HCT116 (cell line): ENCODE results near the gene THAP10. TPM values are rescaled to one million over a fixed set of nuclear protein-coding genes. Genes with fewer than 3 reads are reported as not detected.
A peak's percentile ranks its signal among the peaks of the same experiment; 100 is the strongest.

Source experiments
- ATAC-seq: fragments of 200-7000 bp; cut with Tn5 transposase; 2 replicates; pipeline ENCODE4 v1.9.1; 2020; ENCODE audit warnings: mild to moderate bottlenecking, moderate library complexity
- BruUV-seq: library from RNA; stranded (reverse); fragments of 400-500 nt; replicated peaks from 2 replicates; lab custom pipeline; 2021; lab: Mats Ljungman, UMichigan
- CTCF ChIA-PET: fragments of 300-600 bp; sonication (Branson Sonifier 250); formaldehyde crosslinking; loops from one replicate; lab custom pipeline; 2021; ENCODE audit warnings: antibody characterized with exemption; lab: Charles Lee
- POLR2A ChIA-PET: fragments of 300-600, 350-600 bp; sonication (Branson Sonifier 250); formaldehyde crosslinking; loops from one replicate; lab custom pipeline; 2021; ENCODE audit warnings: antibody characterized with exemption; lab: Charles Lee
- RAD21 ChIA-PET, 2 experiments: fragments of 300-600 bp; sonication (Branson Sonifier 250); formaldehyde crosslinking; loops; one replicate each; lab custom pipeline; 2023; ENCODE audit warnings: low total read pairs in 2 of 2; ENCODE audit not compliant: uncharacterized antibody in 2 of 2, unreplicated experiment in 2 of 2, low non-redundant PET in 1 of 2; lab: Charles Lee
- DNase-seq: peaks from one replicate; pipeline ENCODE4 v3.0.0-alpha.2; 2010; ENCODE audit warnings: low read depth, low spot score
- H2AFZ ChIP-seq: fragments of 200-600 bp; shearing (Covaris generic), sonication (generic); 2 replicates; pipeline ENCODE4 v1.6.1; 2017; ENCODE audit warnings: low read depth, mixed run types, mixed read lengths, antibody characterized with exemption, low read length; ENCODE audit not compliant: poor library complexity, severe bottlenecking
- H3K27ac ChIP-seq: 2 replicates; pipeline ENCODE4 v1.5.1; 2012; ENCODE audit warnings: low read depth, low read length
- H3K27me3 ChIP-seq: fragments of 200-600 bp; sonication (generic); 2 replicates; pipeline ENCODE4 v1.6.1; 2016; ENCODE audit warnings: mixed run types, low read length, mixed read lengths; ENCODE audit not compliant: insufficient read depth
- H3K36me3 ChIP-seq, 2 experiments: fragments of 200-500 bp in 1 of 2; fragments of 200-600 bp in 1 of 2; sonication (Bioruptor generic) in 1 of 2; sonication (generic) in 1 of 2; 2 replicates each; pipeline versions ENCODE4 v1.5.1 to v1.6.1; 2014 to 2016; ENCODE audit warnings: low read length in 2 of 2, inconsistent platforms in 1 of 2, mixed read lengths in 1 of 2, mixed run types in 1 of 2; ENCODE audit not compliant: insufficient read depth in 2 of 2, control insufficient read depth in 1 of 2
- H3K4me1 ChIP-seq, 2 experiments: fragments of 200-600 bp in 1 of 2; sonication (generic) in 1 of 2; 2 replicates each; pipeline versions ENCODE4 v1.5.1 to v1.6.1; 2012 to 2017; ENCODE audit warnings: low read length in 2 of 2, inconsistent platforms in 1 of 2, mild to moderate bottlenecking in 1 of 2, mixed read lengths in 1 of 2, mixed run types in 1 of 2, moderate library complexity in 1 of 2; ENCODE audit not compliant: insufficient read depth in 2 of 2, control insufficient read depth in 1 of 2
- H3K4me2 ChIP-seq: fragments of 200-600 bp; sonication (generic); 2 replicates; pipeline ENCODE4 v1.6.1; 2017; ENCODE audit warnings: mixed run types, low read length, mixed read lengths
- H3K4me3 ChIP-seq, 2 experiments: fragments of 200-600 bp in 1 of 2; sonication (generic) in 1 of 2; replicated peaks in 1 of 2; 2 replicates each; pipeline ENCODE4 v1.5.1; 2011 to 2016; ENCODE audit warnings: low read length in 2 of 2, control low read depth in 1 of 2, low read depth in 1 of 2, mild to moderate bottlenecking in 1 of 2, mixed read lengths in 1 of 2, mixed run types in 1 of 2
- H3K79me2 ChIP-seq: fragments of 200-600 bp; sonication (generic); 2 replicates; pipeline ENCODE4 v1.6.1; 2017; ENCODE audit warnings: mild to moderate bottlenecking, mixed run types, low read length, moderate library complexity, mixed read lengths; ENCODE audit not compliant: insufficient read depth
- H3K9ac ChIP-seq: fragments of 200-600 bp; sonication (generic); 2 replicates; pipeline ENCODE4 v1.6.1; 2016; ENCODE audit warnings: low read length, mixed read lengths
- H3K9me2 ChIP-seq: fragments of 200-600 bp; sonication (generic), shearing (Covaris generic); 2 replicates; pipeline ENCODE4 v1.6.1; 2017; ENCODE audit warnings: mixed run types, mild to moderate bottlenecking, moderate library complexity; ENCODE audit not compliant: insufficient read depth
- H3K9me3 ChIP-seq, 2 experiments: fragments of 200-500 bp in 1 of 2; fragments of 200-600 bp in 1 of 2; sonication (Bioruptor generic) in 1 of 2; sonication (generic) in 1 of 2; 2 replicates each; pipeline ENCODE4 v1.6.1; 2014 to 2017; ENCODE audit warnings: low read length in 2 of 2, mixed read lengths in 2 of 2, inconsistent platforms in 1 of 2, low read depth in 1 of 2, mild to moderate bottlenecking in 1 of 2, mixed run types in 1 of 2, moderate library complexity in 1 of 2; ENCODE audit not compliant: control insufficient read depth in 1 of 2, insufficient read depth in 1 of 2
- H4K20me1 ChIP-seq: fragments of 200-600 bp; sonication (generic), shearing (Covaris generic); 2 replicates; pipeline ENCODE4 v1.6.1; 2017; ENCODE audit warnings: mixed run types, mild to moderate bottlenecking, moderate library complexity; ENCODE audit not compliant: insufficient read depth
- CEBPB ChIP-seq: IDR thresholded peaks from 2 replicates; pipeline ENCODE4 v1.6.1; 2012; ENCODE audit warnings: low read depth
- ELF1 ChIP-seq: IDR thresholded peaks from 2 replicates; pipeline ENCODE4 v1.6.1; 2012; ENCODE audit warnings: low read depth, borderline replicate concordance
- JUND ChIP-seq: IDR thresholded peaks from 2 replicates; pipeline ENCODE4 v1.6.1; 2012
- POLR2AphosphoS5 ChIP-seq: IDR thresholded peaks from 2 replicates; pipeline ENCODE4 v1.6.1; 2011; ENCODE audit warnings: mild to moderate bottlenecking, low read depth, low read length, moderate library complexity
- SIN3A ChIP-seq: IDR thresholded peaks from 2 replicates; pipeline ENCODE4 v1.6.1; 2012; ENCODE audit warnings: low read depth
- SP1 ChIP-seq: IDR thresholded peaks from 2 replicates; pipeline ENCODE4 v1.6.1; 2012; ENCODE audit warnings: low read depth
- SRF ChIP-seq: IDR thresholded peaks from 2 replicates; pipeline ENCODE4 v1.6.1; 2012; ENCODE audit warnings: low read depth
- TCF7L2 ChIP-seq: IDR thresholded peaks from 2 replicates; pipeline ENCODE4 v1.7.0; 2011; ENCODE audit warnings: borderline replicate concordance, inconsistent platforms; ENCODE audit not compliant: insufficient read depth, insufficient read length; ENCODE audit errors: extremely low read depth
- YY1 ChIP-seq: IDR thresholded peaks from 2 replicates; pipeline ENCODE4 v1.6.1; 2011; ENCODE audit warnings: low read length, low read depth, moderate library complexity, mild to moderate bottlenecking; ENCODE audit not compliant: insufficient replicate concordance; ENCODE audit errors: extremely low read depth
- ZFX ChIP-seq: fragments of 450-650 bp; IDR thresholded peaks from 2 replicates; pipeline ENCODE4 v1.6.1; 2017
- ZNF274 ChIP-seq: fragments of 200-500 bp; sonication (Bioruptor generic); IDR thresholded peaks from 2 replicates; pipeline ENCODE4 v1.6.1; 2014; ENCODE audit warnings: mild to moderate bottlenecking, low read depth, low read length, inconsistent platforms
- intact Hi-C: fragments of 100-400 bp; cut with micrococcal nuclease; formaldehyde crosslinking; loops from 2 replicates; pipeline ENCODE4 v1.10.0; 2022
- total RNA-seq: library from RNA; stranded (reverse); gene quantifications from one replicate; pipeline ENCODE4 v1.2.1, GENCODE V29; 2021; ENCODE audit not compliant: unreplicated experiment
- TF ChIP-seq, protein P1 (sequence below): IDR thresholded peaks from 2 replicates; pipeline ENCODE4 v1.6.1; 2011; ENCODE audit warnings: mild to moderate bottlenecking, low read length, moderate library complexity; ENCODE audit not compliant: insufficient replicate concordance; ENCODE audit errors: extremely low read depth
- TF ChIP-seq, protein P2 (sequence below): IDR thresholded peaks from 2 replicates; pipeline ENCODE4 v1.6.1; 2012; ENCODE audit warnings: low read depth

The THAP10 gene
- total RNA-seq, 1 experiment from 2014 or later: 2.8 TPM

DNA sequence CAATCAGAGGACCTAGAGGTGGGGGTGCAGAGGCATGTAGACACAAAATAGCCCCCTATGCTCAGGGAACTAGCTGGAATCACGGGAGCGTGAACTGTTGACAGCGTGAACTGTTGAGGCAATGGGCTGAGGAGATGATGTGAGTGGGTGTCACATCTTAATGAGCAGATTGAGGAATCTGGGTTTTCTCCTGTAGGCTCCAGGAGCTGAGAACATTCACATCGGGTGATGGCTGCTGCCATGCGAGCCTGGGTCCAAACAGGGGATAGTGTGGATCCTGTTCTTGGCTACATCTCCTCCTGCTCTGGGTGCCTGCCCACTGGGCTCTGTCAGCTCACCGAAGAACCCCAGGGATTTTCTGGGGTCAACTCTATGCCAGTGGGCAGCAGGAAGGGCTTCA, 40.3 kb downstream of the THAP10 start:
- ATAC-seq (no peak), DNase-seq (no peak)
- Histone ChIP-seq H3K4me3 (no peak overlapping the region), H3K27ac (no peak overlapping the region), H3K79me2 (no peaks in the 10 kb centered on the region), H3K4me1 (peaks cover 4 to 22% of the 10 kb centered on the region in 2 experiments; a peak in 2 of 4 replicates), H3K27me3 (no peaks in the 10 kb centered on the region), H3K9me2 (no peaks in the 10 kb centered on the region), H3K9me3 (no peaks in the 10 kb centered on the region), H3K4me2 (peak overlapping the region; percentile 95; the same call in 1 of the 2 replicates), H4K20me1 (no peaks in the 10 kb centered on the region), H2AFZ (no peak overlapping the region), H3K9ac (no peak overlapping the region), H3K36me3 (0 out of 4 replicates have a peak, but pooled peaks cover 0 to 2% of the 10 kb centered on the region in 2 experiments)
- TF ChIP-seq SRF: no peak
- TF ChIP-seq POLR2AphosphoS5: no peak
- TF ChIP-seq, protein P1, sequence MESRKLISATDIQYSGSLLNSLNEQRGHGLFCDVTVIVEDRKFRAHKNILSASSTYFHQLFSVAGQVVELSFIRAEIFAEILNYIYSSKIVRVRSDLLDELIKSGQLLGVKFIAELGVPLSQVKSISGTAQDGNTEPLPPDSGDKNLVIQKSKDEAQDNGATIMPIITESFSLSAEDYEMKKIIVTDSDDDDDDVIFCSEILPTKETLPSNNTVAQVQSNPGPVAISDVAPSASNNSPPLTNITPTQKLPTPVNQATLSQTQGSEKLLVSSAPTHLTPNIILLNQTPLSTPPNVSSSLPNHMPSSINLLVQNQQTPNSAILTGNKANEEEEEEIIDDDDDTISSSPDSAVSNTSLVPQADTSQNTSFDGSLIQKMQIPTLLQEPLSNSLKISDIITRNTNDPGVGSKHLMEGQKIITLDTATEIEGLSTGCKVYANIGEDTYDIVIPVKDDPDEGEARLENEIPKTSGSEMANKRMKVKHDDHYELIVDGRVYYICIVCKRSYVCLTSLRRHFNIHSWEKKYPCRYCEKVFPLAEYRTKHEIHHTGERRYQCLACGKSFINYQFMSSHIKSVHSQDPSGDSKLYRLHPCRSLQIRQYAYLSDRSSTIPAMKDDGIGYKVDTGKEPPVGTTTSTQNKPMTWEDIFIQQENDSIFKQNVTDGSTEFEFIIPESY: no peak
- no peak for TF ChIP-seq TCF7L2
- no peak for TF ChIP-seq SIN3A
- TF ChIP-seq CEBPB: no peak
- TF ChIP-seq ZNF274: no peak
- TF ChIP-seq ELF1: no peak
- TF ChIP-seq, protein P2, sequence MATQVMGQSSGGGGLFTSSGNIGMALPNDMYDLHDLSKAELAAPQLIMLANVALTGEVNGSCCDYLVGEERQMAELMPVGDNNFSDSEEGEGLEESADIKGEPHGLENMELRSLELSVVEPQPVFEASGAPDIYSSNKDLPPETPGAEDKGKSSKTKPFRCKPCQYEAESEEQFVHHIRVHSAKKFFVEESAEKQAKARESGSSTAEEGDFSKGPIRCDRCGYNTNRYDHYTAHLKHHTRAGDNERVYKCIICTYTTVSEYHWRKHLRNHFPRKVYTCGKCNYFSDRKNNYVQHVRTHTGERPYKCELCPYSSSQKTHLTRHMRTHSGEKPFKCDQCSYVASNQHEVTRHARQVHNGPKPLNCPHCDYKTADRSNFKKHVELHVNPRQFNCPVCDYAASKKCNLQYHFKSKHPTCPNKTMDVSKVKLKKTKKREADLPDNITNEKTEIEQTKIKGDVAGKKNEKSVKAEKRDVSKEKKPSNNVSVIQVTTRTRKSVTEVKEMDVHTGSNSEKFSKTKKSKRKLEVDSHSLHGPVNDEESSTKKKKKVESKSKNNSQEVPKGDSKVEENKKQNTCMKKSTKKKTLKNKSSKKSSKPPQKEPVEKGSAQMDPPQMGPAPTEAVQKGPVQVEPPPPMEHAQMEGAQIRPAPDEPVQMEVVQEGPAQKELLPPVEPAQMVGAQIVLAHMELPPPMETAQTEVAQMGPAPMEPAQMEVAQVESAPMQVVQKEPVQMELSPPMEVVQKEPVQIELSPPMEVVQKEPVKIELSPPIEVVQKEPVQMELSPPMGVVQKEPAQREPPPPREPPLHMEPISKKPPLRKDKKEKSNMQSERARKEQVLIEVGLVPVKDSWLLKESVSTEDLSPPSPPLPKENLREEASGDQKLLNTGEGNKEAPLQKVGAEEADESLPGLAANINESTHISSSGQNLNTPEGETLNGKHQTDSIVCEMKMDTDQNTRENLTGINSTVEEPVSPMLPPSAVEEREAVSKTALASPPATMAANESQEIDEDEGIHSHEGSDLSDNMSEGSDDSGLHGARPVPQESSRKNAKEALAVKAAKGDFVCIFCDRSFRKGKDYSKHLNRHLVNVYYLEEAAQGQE: no peak
- no peak for TF ChIP-seq JUND
- no peak for TF ChIP-seq ZFX
- TF ChIP-seq YY1: no peak
- no peak for TF ChIP-seq SP1
- ChIA-PET POLR2A (interaction anchor here (1.5 kb wide), 1 partner anchor 18 kb away, joined by 4 read pairs; no protein-coding TSS in a partner anchor), RAD21 (no interaction called here), CTCF (interaction anchor here (1.4 to 2.1 kb wide), 2 partner anchors 27 to 40 kb away, joined by 4 to 5 read pairs; no protein-coding TSS in a partner anchor)
- BruUV-seq: no TSS peak
- intact Hi-C loops: no loop called here
